Activated B cell treated with CpG ODN at 0.5 μM for 24 hours (primary cell): ENCODE data around the gene CHN1. TPM values are rescaled to one million over a fixed set of nuclear protein-coding genes. Genes with fewer than 3 reads are reported as not detected.

Experiments
- ATAC-seq: fragments of 200-7000 bp; cut with Tn5 transposase; one replicate; pipeline ENCODE4 v1.10.0; 2021; ENCODE audit warnings: low read depth, mild to moderate bottlenecking, moderate library complexity
- CTCF ChIA-PET: fragments of 350-600 bp; sonication (Branson Sonifier 250); formaldehyde crosslinking; loops from one replicate; lab custom pipeline; 2021; ENCODE audit warnings: antibody characterized with exemption; lab: Charles Lee
- POLR2A ChIA-PET: fragments of 350-600 bp; sonication (Branson Sonifier 250); formaldehyde crosslinking; loops from one replicate; lab custom pipeline; 2021; ENCODE audit warnings: antibody characterized with exemption; lab: Charles Lee
- DNase-seq: peaks from one replicate; pipeline ENCODE4 v3.0.0; 2022
- H3K27ac Mint-ChIP-seq: one replicate; pipeline ENCODE4 v1.8.0; 2020; ENCODE audit warnings: mixed read lengths
- H3K27me3 Mint-ChIP-seq: one replicate; pipeline ENCODE4 v1.8.0; 2021; ENCODE audit warnings: mixed read lengths
- H3K36me3 Mint-ChIP-seq: one replicate; pipeline ENCODE4 v1.8.0; 2021; ENCODE audit warnings: low read depth, mixed read lengths
- H3K4me1 Mint-ChIP-seq: one replicate; pipeline ENCODE4 v1.8.0; 2021; ENCODE audit warnings: mixed read lengths
- H3K4me3 Mint-ChIP-seq: one replicate; pipeline ENCODE4 v1.8.0; 2020; ENCODE audit warnings: mild to moderate bottlenecking, mixed read lengths
- H3K9me3 Mint-ChIP-seq: one replicate; pipeline ENCODE4 v1.8.0; 2020; ENCODE audit warnings: mixed read lengths
- CTCF ChIP-seq: fragments of 200-600 bp; IDR thresholded peaks from one replicate; pipeline ENCODE4 v1.8.0; 2022; ENCODE audit warnings: antibody characterized with exemption, mild to moderate bottlenecking
- intact Hi-C: fragments of 100-400 bp; cut with micrococcal nuclease; formaldehyde crosslinking; loops from one replicate; pipeline ENCODE4 v1.15.1; 2024
- total RNA-seq: library from RNA; stranded (reverse); gene quantifications from 2 replicates; pipeline ENCODE4 v1.2.3, GENCODE V29; 2022

CHN1 gene
- total RNA-seq, 1 donor from 2014 or later: 0.80 TPM

DNA sequence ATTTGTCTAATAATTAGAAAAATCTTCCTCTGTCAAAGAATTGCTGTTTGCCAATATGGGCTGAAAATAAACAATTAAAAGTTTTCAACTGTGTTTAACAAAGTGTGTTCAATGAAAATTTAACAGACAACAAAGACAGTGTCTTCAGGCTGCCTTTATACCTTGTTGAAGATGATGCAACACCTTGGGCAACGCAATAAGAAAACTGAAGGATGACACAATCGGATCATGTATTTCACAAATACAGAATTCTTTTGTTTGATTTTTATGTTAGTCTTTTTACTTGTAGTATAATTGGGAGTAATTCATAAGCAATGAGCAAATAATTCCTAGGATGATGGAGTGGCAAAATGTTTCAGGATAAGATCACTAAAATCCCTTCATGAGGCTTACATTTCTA is 27.8 kb downstream of the CHN1 start:
- TF ChIP-seq CTCF: no peak
- H3K9me3 Mint-ChIP-seq: no peaks in the 10 kb centered on the region
- no peak overlapping the region for H3K4me3 Mint-ChIP-seq
- POLR2A ChIA-PET: no interaction called here
- intact Hi-C loops: no loop called here
- H3K27me3 Mint-ChIP-seq: peaks cover 7% of the 10 kb centered on the region
- DNase-seq: no peak
- H3K4me1 Mint-ChIP-seq: no peaks in the 10 kb centered on the region
- ATAC-seq: no peak
- no peaks in the 10 kb centered on the region for H3K36me3 Mint-ChIP-seq
- CTCF ChIA-PET: no interaction called here
- H3K27ac Mint-ChIP-seq: no peak overlapping the region

- H3K36me3 Mint-ChIP-seq: no peaks in the 10 kb centered on the region
- ATAC-seq (no peak), DNase-seq (no peak)
- no peaks in the 10 kb centered on the region for H3K9me3 Mint-ChIP-seq
- no peak overlapping the region for H3K4me3 Mint-ChIP-seq
- ChIA-PET CTCF (no interaction called here), POLR2A (no interaction called here)
- peaks cover 9% of the 10 kb centered on the region for H3K27me3 Mint-ChIP-seq
- no peak overlapping the region for H3K27ac Mint-ChIP-seq
- no peak for TF ChIP-seq CTCF
- intact Hi-C loops: no loop called here
- H3K4me1 Mint-ChIP-seq: no peaks in the 10 kb centered on the region
Observed at GRCh38 chr2:174974131-174974530, 31.1 kb downstream of the CHN1 start.

DNA sequence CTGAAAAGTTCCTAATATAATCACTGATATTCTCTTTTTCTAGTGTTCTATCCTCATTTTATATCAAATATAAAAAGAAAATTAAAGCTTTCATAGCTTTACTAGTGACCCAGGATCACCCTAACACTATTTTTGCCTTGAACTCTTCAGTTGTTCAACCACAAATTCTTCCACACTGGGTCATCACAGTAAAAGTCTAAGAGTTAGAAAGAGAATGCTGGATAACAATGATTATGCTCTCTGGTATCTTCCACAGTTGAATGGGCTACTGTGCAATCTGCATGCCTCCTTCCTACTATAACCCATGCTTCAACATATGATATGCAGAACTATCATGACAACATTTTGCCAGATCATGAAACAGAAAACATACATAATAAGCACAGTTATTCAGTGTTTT is 32.3 kb downstream of the CHN1 start:
- CTCF ChIA-PET: no interaction called here
- TF ChIP-seq CTCF: no peak
- Mint-ChIP-seq H3K9me3 (no peaks in the 10 kb centered on the region), H3K36me3 (no peaks in the 10 kb centered on the region), H3K27me3 (peaks cover 10% of the 10 kb centered on the region), H3K27ac (no peak overlapping the region), H3K4me3 (no peak overlapping the region), H3K4me1 (no peaks in the 10 kb centered on the region)
- intact Hi-C loops: no loop called here
- no peak for ATAC-seq
- POLR2A ChIA-PET: interaction anchor here (0.7 kb wide), 1 partner anchor 165 kb away, joined by 3 read pairs; no protein-coding TSS in a partner anchor
- DNase-seq: no peak

DNA sequence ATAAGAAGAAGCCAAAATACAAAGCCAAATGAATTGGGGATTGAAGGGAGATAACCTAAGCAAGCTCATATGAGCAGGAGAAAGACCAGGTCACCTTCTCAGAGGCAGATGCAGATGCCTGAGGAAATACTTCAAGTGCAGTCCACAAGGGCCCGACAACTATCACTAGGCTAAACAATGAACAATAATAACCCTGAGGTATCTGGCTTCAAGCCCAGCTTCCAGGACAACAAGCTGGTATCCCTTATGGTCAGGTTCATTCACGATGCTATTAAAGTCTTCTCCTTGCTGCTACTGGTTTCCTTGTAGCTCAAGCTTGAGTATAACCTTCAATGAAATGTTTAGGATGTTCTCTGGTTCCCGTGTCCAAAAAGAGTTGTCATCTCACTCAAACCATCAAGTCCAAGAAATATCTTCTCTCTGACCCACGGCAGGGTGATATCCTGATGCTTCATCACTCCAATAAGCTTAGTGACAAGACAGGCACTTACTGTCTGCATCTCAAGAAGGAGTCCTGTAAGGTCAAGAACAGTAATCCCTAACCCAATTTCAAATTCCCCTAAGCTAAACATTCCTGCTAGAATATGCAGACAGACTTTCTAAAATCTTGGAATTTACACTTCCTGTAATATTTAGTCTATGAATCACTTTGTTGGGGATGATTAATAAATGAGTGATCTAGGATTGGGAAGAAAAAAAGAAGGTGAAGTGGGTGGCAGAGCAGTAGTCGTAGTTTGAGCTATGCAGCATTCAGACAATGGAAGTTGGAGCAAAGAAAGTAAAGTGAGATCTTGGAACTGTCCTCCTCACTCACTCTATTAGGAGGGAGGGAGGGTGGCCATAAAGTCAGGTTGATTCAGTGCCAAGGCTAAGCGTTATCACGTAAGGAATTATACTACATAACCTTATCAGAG is 33.1 kb downstream of the CHN1 start:
- intact Hi-C loops: no loop called here
- Mint-ChIP-seq H3K4me1 (no peaks in the 10 kb centered on the region), H3K27me3 (peaks cover 13% of the 10 kb centered on the region), H3K4me3 (no peak overlapping the region), H3K9me3 (no peaks in the 10 kb centered on the region), H3K36me3 (no peaks in the 10 kb centered on the region), H3K27ac (no peak overlapping the region)
- no peak for TF ChIP-seq CTCF
- ATAC-seq: no peak
- ChIA-PET POLR2A (interaction anchor here (0.7 kb wide), 1 partner anchor 166 kb away, joined by 3 read pairs; no protein-coding TSS in a partner anchor), CTCF (no interaction called here)
- DNase-seq: no peak

DNA sequence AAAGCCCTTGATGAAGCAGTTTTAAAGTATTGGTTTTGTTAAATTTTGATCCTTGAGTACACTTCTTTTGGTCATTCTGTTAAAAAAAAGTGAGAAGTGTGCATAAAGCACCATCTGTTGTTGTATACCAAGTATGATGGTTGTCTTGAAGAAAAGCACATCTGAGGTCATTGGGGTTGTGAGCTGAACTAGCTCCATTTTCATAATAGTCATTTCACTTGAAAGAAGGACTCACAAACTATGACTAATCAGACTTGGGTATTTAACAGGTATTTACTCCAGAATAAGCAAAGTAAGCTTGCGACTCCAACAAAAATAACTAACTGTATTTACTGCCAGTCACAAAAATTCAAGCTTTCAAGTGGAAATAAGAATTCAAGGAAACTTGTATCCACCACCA is 35.1 kb downstream of the CHN1 start:
- ChIA-PET POLR2A (no interaction called here), CTCF (no interaction called here)
- no peak overlapping the region for H3K27ac Mint-ChIP-seq
- intact Hi-C loops: no loop called here
- no peak for DNase-seq
- no peaks in the 10 kb centered on the region for H3K4me1 Mint-ChIP-seq
- H3K36me3 Mint-ChIP-seq: no peaks in the 10 kb centered on the region
- H3K4me3 Mint-ChIP-seq: no peak overlapping the region
- ATAC-seq: no peak
- no peak for TF ChIP-seq CTCF
- H3K27me3 Mint-ChIP-seq: peaks cover 14% of the 10 kb centered on the region
- no peaks in the 10 kb centered on the region for H3K9me3 Mint-ChIP-seq
